ENCODE results near the gene SEC14L6. TPM values are rescaled to one million over a fixed set of nuclear protein-coding genes. Genes with fewer than 3 reads are reported as not detected.

Gene SEC14L6
- total RNA-seq, 1 experiment from 2014 or later, result 1.1 TPM

- no peaks in the 10 kb centered on the region for H3K9me3 ChIP-seq (ENCODE audit: control insufficient read depth, low read depth, low read length)
- no peaks in the 10 kb centered on the region for H3K4me1 ChIP-seq (ENCODE audit: insufficient read depth, low read length)
Observed at GRCh38 chr22:30531651-30532608, 14.6 kb downstream of the SEC14L6 start.

More at GRCh38 chr22:30531651-30532608, 14.6 kb downstream of the SEC14L6 start:
- no peak overlapping the region for H2BK15ac ChIP-seq (ENCODE audit: low read depth, low read length)
- H3K4ac ChIP-seq (ENCODE audit: low read depth, low read length), result no peak overlapping the region
- no peak overlapping the region for H3K4me3 Mint-ChIP-seq
- H3K27me3 Mint-ChIP-seq (ENCODE audit: low read depth), result no peaks in the 10 kb centered on the region; the same call in 1 of the 2 replicates
- H3K14ac ChIP-seq (ENCODE audit: insufficient read depth, low read length), result no peak overlapping the region; the same call in 1 of the 2 replicates
- H3K79me1 ChIP-seq (ENCODE audit: insufficient read depth, low read depth, low read length, poor library complexity, severe bottlenecking), result no peaks in the 10 kb centered on the region
- no peaks in the 10 kb centered on the region for H3K23me2 ChIP-seq (ENCODE audit: insufficient read length, low read depth, low read length, poor library complexity, severe bottlenecking)
- H3K9me3 Mint-ChIP-seq, result no peaks in the 10 kb centered on the region
- no peak overlapping the region; a peak in 1 of 7 replicates for H3K27ac Mint-ChIP-seq
- H3K18ac ChIP-seq (ENCODE audit: insufficient read length, low read depth, low read length), result no peak overlapping the region
- no peak for DNase-seq
- TF ChIP-seq CTCF (conservative IDR thresholded peaks at IDR 0.05), result peak; percentile 23; the same call in 1 of the 3 replicates
- no peak overlapping the region for H2AK5ac ChIP-seq (ENCODE audit: insufficient read length, low read length)
- H3T11ph ChIP-seq (ENCODE audit: low read length), result no peak overlapping the region
- no peak overlapping the region for H3K27ac ChIP-seq (ENCODE audit: insufficient read length, low read depth, low read length)
- H4K91ac ChIP-seq (ENCODE audit: insufficient read length, low read depth, low read length), result no peak overlapping the region
- no peak overlapping the region for H3K4me2 ChIP-seq (ENCODE audit: insufficient read depth, insufficient read length, low read length)
- no peak overlapping the region for H2AFZ ChIP-seq (ENCODE audit: low read length)
- no peaks in the 10 kb centered on the region for H3K27me3 ChIP-seq (ENCODE audit: insufficient read depth, low read length)
- no peak overlapping the region for H2BK12ac ChIP-seq (ENCODE audit: insufficient read length, low read depth, low read length)
- H4K20me1 ChIP-seq (ENCODE audit: control insufficient read depth, insufficient read depth, insufficient read length), result no peaks in the 10 kb centered on the region
- no peaks in the 10 kb centered on the region for H3K79me2 ChIP-seq (ENCODE audit: insufficient read depth, low read length)
- H3K23ac ChIP-seq (ENCODE audit: insufficient read length, low read depth, low read length), result no peak overlapping the region
- no peak overlapping the region for H3K56ac ChIP-seq (ENCODE audit: insufficient read length, low read depth, low read length)
- H3K4me1 Mint-ChIP-seq, result peaks cover under 1 to 4% of the 10 kb centered on the region in 2 experiments; a peak in 3 of 4 replicates
- WGBS (ENCODE audit: extremely low coverage, insufficient read length, low lambda C conversion rate), result no CpG with 5 or more reads among the region's 17 CpGs
- H2BK20ac ChIP-seq (ENCODE audit: low read depth, low read length, poor library complexity, severe bottlenecking), result no peak overlapping the region
- H4K8ac ChIP-seq (replicated peaks; ENCODE audit: insufficient read length, low read depth, low read length), result no peak overlapping the region
- H2BK5ac ChIP-seq (ENCODE audit: insufficient read length, low read length), result no peak overlapping the region
- no peak overlapping the region for H4K5ac ChIP-seq (ENCODE audit: insufficient read length, low read depth, low read length)
- no peak overlapping the region for H2BK120ac ChIP-seq (ENCODE audit: low read depth, low read length, poor library complexity, severe bottlenecking)
- no peaks in the 10 kb centered on the region for H3K36me3 Mint-ChIP-seq (ENCODE audit: insufficient read depth in 1 of 3, low read depth in 3 of 3)
- H3K9ac ChIP-seq (ENCODE audit: extremely low read depth, insufficient read length, low read length), result no peak overlapping the region
